HEK293 (cell line): ENCODE results near the gene FANCC.

Source experiments
- KLF1 ChIP-seq: fragments of 450-650 bp; formaldehyde crosslinking; IDR thresholded peaks from 2 replicates; pipeline ENCODE4 v1.5.1; 2016; ENCODE audit warnings: missing biosample characterization, missing genetic modification characterization
- REST ChIP-seq: fragments of 450-650 bp; formaldehyde crosslinking; IDR thresholded peaks from 2 replicates; pipeline ENCODE4 v1.5.1; 2016; ENCODE audit warnings: missing biosample characterization, missing genetic modification characterization
- TCF7L2 ChIP-seq: IDR thresholded peaks from 2 replicates; pipeline ENCODE4 v1.6.1; 2011; ENCODE audit warnings: low read depth, mild to moderate bottlenecking, inconsistent platforms, low read length, moderate library complexity, borderline replicate concordance
- YY1 ChIP-seq: fragments of 450-650 bp; formaldehyde crosslinking; IDR thresholded peaks from 2 replicates; pipeline ENCODE4 v1.5.1; 2018; ENCODE audit warnings: missing biosample characterization, missing genetic modification characterization
- ZNF138 ChIP-seq: fragments of 450-650 bp; formaldehyde crosslinking; IDR thresholded peaks from 2 replicates; pipeline ENCODE4 v1.5.1; 2016; ENCODE audit warnings: missing biosample characterization, missing genetic modification characterization, borderline replicate concordance
- ZNF391 ChIP-seq: fragments of 450-650 bp; formaldehyde crosslinking; IDR thresholded peaks from 2 replicates; pipeline ENCODE4 v1.5.1; 2016; ENCODE audit warnings: low read depth, missing biosample characterization, missing genetic modification characterization, borderline replicate concordance
- ZNF404 ChIP-seq: fragments of 450-650 bp; formaldehyde crosslinking; IDR thresholded peaks from 2 replicates; pipeline ENCODE4 v1.5.1; 2017; ENCODE audit warnings: missing biosample characterization, missing genetic modification characterization
- ZNF426 ChIP-seq: fragments of 450-650 bp; formaldehyde crosslinking; IDR thresholded peaks from 2 replicates; pipeline ENCODE4 v1.5.1; 2017; ENCODE audit warnings: missing biosample characterization, missing genetic modification characterization, mild to moderate bottlenecking, inconsistent platforms, moderate library complexity
- ZNF623 ChIP-seq: fragments of 450-650 bp; formaldehyde crosslinking; IDR thresholded peaks from 2 replicates; pipeline ENCODE4 v1.5.1; 2016; ENCODE audit warnings: missing biosample characterization, missing genetic modification characterization
- TF ChIP-seq, protein P1 (sequence below): fragments of 450-650 bp; formaldehyde crosslinking; IDR thresholded peaks from 2 replicates; pipeline ENCODE4 v1.5.1; 2016; ENCODE audit warnings: missing biosample characterization, missing genetic modification characterization
- TF ChIP-seq, protein P2 (sequence below): fragments of 450-650 bp; formaldehyde crosslinking; IDR thresholded peaks from 2 replicates; pipeline ENCODE4 v1.5.1; 2017; ENCODE audit warnings: missing biosample characterization, missing genetic modification characterization
- TF ChIP-seq, protein P3 (sequence below): sonication (generic); formaldehyde crosslinking; IDR thresholded peaks from 2 replicates; pipeline ENCODE4 v1.8.1; 2022; ENCODE audit warnings: mild to moderate bottlenecking, moderate library complexity, missing genetic modification reagents

GRCh38 chr9:95185956-95186355, 131.6 kb downstream of the FANCC start:
- TF ChIP-seq ZNF138 (tag by site-specific recombination) (no peak), YY1 (tag by site-specific recombination) (no peak), REST (tag by site-specific recombination) (no peak), ZNF623 (tag by site-specific recombination) (no peak), KLF1 (tag by site-specific recombination) (no peak), ZNF404 (tag by site-specific recombination) (no peak), ZNF391 (no peak), ZNF426 (no peak), TCF7L2 (no peak)
- TF ChIP-seq, protein P1, sequence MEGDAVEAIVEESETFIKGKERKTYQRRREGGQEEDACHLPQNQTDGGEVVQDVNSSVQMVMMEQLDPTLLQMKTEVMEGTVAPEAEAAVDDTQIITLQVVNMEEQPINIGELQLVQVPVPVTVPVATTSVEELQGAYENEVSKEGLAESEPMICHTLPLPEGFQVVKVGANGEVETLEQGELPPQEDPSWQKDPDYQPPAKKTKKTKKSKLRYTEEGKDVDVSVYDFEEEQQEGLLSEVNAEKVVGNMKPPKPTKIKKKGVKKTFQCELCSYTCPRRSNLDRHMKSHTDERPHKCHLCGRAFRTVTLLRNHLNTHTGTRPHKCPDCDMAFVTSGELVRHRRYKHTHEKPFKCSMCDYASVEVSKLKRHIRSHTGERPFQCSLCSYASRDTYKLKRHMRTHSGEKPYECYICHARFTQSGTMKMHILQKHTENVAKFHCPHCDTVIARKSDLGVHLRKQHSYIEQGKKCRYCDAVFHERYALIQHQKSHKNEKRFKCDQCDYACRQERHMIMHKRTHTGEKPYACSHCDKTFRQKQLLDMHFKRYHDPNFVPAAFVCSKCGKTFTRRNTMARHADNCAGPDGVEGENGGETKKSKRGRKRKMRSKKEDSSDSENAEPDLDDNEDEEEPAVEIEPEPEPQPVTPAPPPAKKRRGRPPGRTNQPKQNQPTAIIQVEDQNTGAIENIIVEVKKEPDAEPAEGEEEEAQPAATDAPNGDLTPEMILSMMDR (tag by site-specific recombination) = no peak
- TF ChIP-seq, protein P2, sequence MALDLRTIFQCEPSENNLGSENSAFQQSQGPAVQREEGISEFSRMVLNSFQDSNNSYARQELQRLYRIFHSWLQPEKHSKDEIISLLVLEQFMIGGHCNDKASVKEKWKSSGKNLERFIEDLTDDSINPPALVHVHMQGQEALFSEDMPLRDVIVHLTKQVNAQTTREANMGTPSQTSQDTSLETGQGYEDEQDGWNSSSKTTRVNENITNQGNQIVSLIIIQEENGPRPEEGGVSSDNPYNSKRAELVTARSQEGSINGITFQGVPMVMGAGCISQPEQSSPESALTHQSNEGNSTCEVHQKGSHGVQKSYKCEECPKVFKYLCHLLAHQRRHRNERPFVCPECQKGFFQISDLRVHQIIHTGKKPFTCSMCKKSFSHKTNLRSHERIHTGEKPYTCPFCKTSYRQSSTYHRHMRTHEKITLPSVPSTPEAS = no peak
- TF ChIP-seq, protein P3, sequence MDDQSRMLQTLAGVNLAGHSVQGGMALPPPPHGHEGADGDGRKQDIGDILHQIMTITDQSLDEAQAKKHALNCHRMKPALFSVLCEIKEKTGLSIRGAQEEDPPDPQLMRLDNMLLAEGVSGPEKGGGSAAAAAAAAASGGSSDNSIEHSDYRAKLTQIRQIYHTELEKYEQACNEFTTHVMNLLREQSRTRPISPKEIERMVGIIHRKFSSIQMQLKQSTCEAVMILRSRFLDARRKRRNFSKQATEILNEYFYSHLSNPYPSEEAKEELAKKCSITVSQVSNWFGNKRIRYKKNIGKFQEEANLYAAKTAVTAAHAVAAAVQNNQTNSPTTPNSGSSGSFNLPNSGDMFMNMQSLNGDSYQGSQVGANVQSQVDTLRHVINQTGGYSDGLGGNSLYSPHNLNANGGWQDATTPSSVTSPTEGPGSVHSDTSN = no peak
